Measurements from ENCODE around the gene GTPBP1. TPM values are rescaled to one million over a fixed set of nuclear protein-coding genes. Genes with fewer than 3 reads are reported as not detected.

Gene GTPBP1
- polyA plus RNA-seq, 3 donors: 6.7 to 41.4 (median 12.7) TPM

GRCh38 chr22:38712486-38713207 lies 6.9 kb downstream of the GTPBP1 start:
- Mint-ChIP-seq H3K27me3 (ENCODE audit: low read depth in 3 of 3) (no peaks in the 10 kb centered on the region), H3K36me3 (peaks cover 57 to 73% of the 10 kb centered on the region in 2 donors), H3K9me3 (no peaks in the 10 kb centered on the region), H3K27ac (peak overlapping the region in 3 of 7 donors; percentile 31 to 68 (median 36)), H3K4me1 (peaks cover 52% of the 10 kb centered on the region), H3K4me3 (no peak overlapping the region)
- intact Hi-C loops (cut with micrococcal nuclease): no loop called here
- H3K4me1 ChIP-seq (ENCODE audit: control insufficient read depth in 1 of 2, insufficient read depth in 2 of 2, low read length in 2 of 2): peaks cover 18 to 31% of the 10 kb centered on the region in 2 donors
- no peak for TF ChIP-seq CTCF (IDR thresholded peaks at IDR 0.05)
- peaks cover 23 to 62% of the 10 kb centered on the region in 2 donors for H3K36me3 ChIP-seq (replicated peaks in 1 of 2; ENCODE audit: control insufficient read depth in 1 of 2, insufficient read depth in 2 of 2, low read length in 2 of 2)
- 47% methylated on average over 3 of the region's 11 CpGs for WGBS (ENCODE audit: insufficient coverage)
- H3K79me2 ChIP-seq (ENCODE audit: insufficient read depth, low read length): peaks cover 85% of the 10 kb centered on the region
- no peak overlapping the region for H3K9ac ChIP-seq (ENCODE audit: insufficient read depth, low read length, poor library complexity, severe bottlenecking)
- H3K9me3 ChIP-seq (replicated peaks in 1 of 2; ENCODE audit: control insufficient read depth in 1 of 2, insufficient read depth in 1 of 2, low read length in 2 of 2): no peaks in the 10 kb centered on the region
- H3K4me2 ChIP-seq (replicated peaks; ENCODE audit: extremely low read depth, low read length, poor library complexity, severe bottlenecking): no peak overlapping the region
- H3K27me3 ChIP-seq (ENCODE audit: control insufficient read depth in 2 of 2, insufficient read depth in 2 of 2, low read length in 2 of 2): no peaks in the 10 kb centered on the region
- DNase-seq: no peak
- H4K20me1 ChIP-seq (ENCODE audit: insufficient read depth, low read length): peaks cover 100% of the 10 kb centered on the region
- H2AFZ ChIP-seq (ENCODE audit: insufficient read depth, low read depth, low read length, poor library complexity, severe bottlenecking): no peak overlapping the region
- no peak overlapping the region for H3K27ac ChIP-seq (ENCODE audit: low read depth in 1 of 2, low read length in 2 of 2)
- H3K4me3 ChIP-seq (replicated peaks in 1 of 3; ENCODE audit: low read depth in 2 of 3, low read length in 3 of 3): no peak overlapping the region

- Histone ChIP-seq H3K36me3 (replicated peaks in 1 of 2; ENCODE audit: control insufficient read depth in 1 of 2, insufficient read depth in 2 of 2, low read length in 2 of 2) (peaks cover 34 to 74% of the 10 kb centered on the region in 2 donors), H3K4me1 (ENCODE audit: control insufficient read depth in 1 of 2, insufficient read depth in 2 of 2, low read length in 2 of 2) (peaks cover 9 to 19% of the 10 kb centered on the region in 2 donors), H2AFZ (ENCODE audit: insufficient read depth, low read depth, low read length, poor library complexity, severe bottlenecking) (no peak overlapping the region), H3K4me2 (replicated peaks; ENCODE audit: extremely low read depth, low read length, poor library complexity, severe bottlenecking) (no peak overlapping the region), H3K4me3 (replicated peaks in 1 of 3; ENCODE audit: low read depth in 2 of 3, low read length in 3 of 3) (no peak overlapping the region), H3K27me3 (ENCODE audit: control insufficient read depth in 2 of 2, insufficient read depth in 2 of 2, low read length in 2 of 2) (no peaks in the 10 kb centered on the region), H3K9me3 (replicated peaks in 1 of 2; ENCODE audit: control insufficient read depth in 1 of 2, insufficient read depth in 1 of 2, low read length in 2 of 2) (no peaks in the 10 kb centered on the region), H3K9ac (ENCODE audit: insufficient read depth, low read length, poor library complexity, severe bottlenecking) (no peak overlapping the region), H4K20me1 (ENCODE audit: insufficient read depth, low read length) (peaks cover 100% of the 10 kb centered on the region), H3K79me2 (ENCODE audit: insufficient read depth, low read length) (peaks cover 74% of the 10 kb centered on the region), H3K27ac (ENCODE audit: low read depth in 1 of 2, low read length in 2 of 2) (no peak overlapping the region)
- no peak for DNase-seq
- Mint-ChIP-seq H3K9me3 (no peaks in the 10 kb centered on the region), H3K27me3 (ENCODE audit: low read depth in 3 of 3) (no peaks in the 10 kb centered on the region), H3K36me3 (peaks cover 64 to 73% of the 10 kb centered on the region in 2 donors), H3K4me1 (peaks cover 39% of the 10 kb centered on the region), H3K4me3 (no peak overlapping the region), H3K27ac (peak overlapping the region in 2 of 7 donors; percentile 53 to 75)
- WGBS (ENCODE audit: insufficient coverage): 98% methylated on average over 7 of the region's 8 CpGs
- intact Hi-C loops (cut with micrococcal nuclease): no loop called here
- TF ChIP-seq CTCF (IDR thresholded peaks at IDR 0.05): no peak
Observed at GRCh38 chr22:38713921-38714320, 8.2 kb downstream of the GTPBP1 start.
